Panc1 (cell line): ENCODE data around the gene LRRC27.

Experiments used
- CTCF ChIP-seq: fragments of 450-650 bp; IDR thresholded peaks from 2 replicates; pipeline ENCODE4 v1.5.1; 2017; ENCODE audit warnings: mild to moderate bottlenecking
- POLR2AphosphoS5 ChIP-seq: IDR thresholded peaks from 2 replicates; pipeline ENCODE4 v1.6.1; 2012; ENCODE audit warnings: mild to moderate bottlenecking, low read depth, low read length, moderate library complexity
- REST ChIP-seq, 2 experiments: IDR thresholded peaks; 2 replicates each; pipeline ENCODE4 v1.6.1; 2011 to 2012; ENCODE audit warnings: low read depth in 2 of 2, control low read depth in 1 of 2, low read length in 1 of 2, mild to moderate bottlenecking in 1 of 2, moderate library complexity in 1 of 2; ENCODE audit not compliant: insufficient read depth in 1 of 2
- SIN3A ChIP-seq: IDR thresholded peaks from 2 replicates; pipeline ENCODE4 v1.6.1; 2012; ENCODE audit warnings: low read depth, mild to moderate bottlenecking, low read length, moderate library complexity, borderline replicate concordance; ENCODE audit not compliant: insufficient read depth

- TF ChIP-seq CTCF (no peak), REST (IDR thresholded peaks at IDR 0.05; ENCODE audit: insufficient read depth in 1 of 2, low read depth in 2 of 2, low read length in 1 of 2) (no peak), POLR2AphosphoS5 (no peak), SIN3A (no peak; the same call in 1 of the 2 replicates)
These were observed 57.0 kb downstream of the LRRC27 start for GRCh38 chr10:132388891-132389432.
